Heart right ventricle (tissue), 16 donors: ENCODE measurements around the gene ID2. TPM values are rescaled to one million over a fixed set of nuclear protein-coding genes. Genes with fewer than 3 reads are reported as not detected.

Source experiments
- ATAC-seq, 8 donors: fragments of 200-7000 bp; cut with Tn5 transposase; one replicate each; pipeline ENCODE4 v1.9.1; 2020; ENCODE audit warnings: mild to moderate bottlenecking in 8 of 8, moderate library complexity in 8 of 8, moderate number of reproducible peaks in 1 of 8
- DNase-seq, 2 donors: peaks; one replicate each; pipeline ENCODE4 v3.0.0-alpha.2; 2020
- H3K27ac ChIP-seq, 10 donors: fragments of 200-600 bp; sonication (generic) in 2 of 10; one replicate each; pipeline versions ENCODE4 v1.5.0 to v1.8.0; 2020 to 2022; ENCODE audit warnings: mild to moderate bottlenecking in 3 of 10
- H3K27me3 ChIP-seq, 7 donors: fragments of 200-600 bp; one replicate each; pipeline ENCODE4 v1.8.0; 2021 to 2022; ENCODE audit warnings: mild to moderate bottlenecking in 2 of 7
- H3K36me3 ChIP-seq, 9 donors: fragments of 200-600 bp; sonication (generic) in 1 of 9; one replicate each; pipeline versions ENCODE4 v1.5.0 to v1.8.0; 2020 to 2022; ENCODE audit warnings: mild to moderate bottlenecking in 2 of 9
- H3K4me1 ChIP-seq, 9 donors: fragments of 200-600 bp; sonication (generic) in 1 of 9; one replicate each; pipeline versions ENCODE4 v1.5.0 to v1.8.0; 2020 to 2022; ENCODE audit warnings: mild to moderate bottlenecking in 4 of 9
- H3K4me3 ChIP-seq, 10 donors: fragments of 200-600 bp; sonication (generic) in 2 of 10; one replicate each; pipeline versions ENCODE4 v1.5.0 to v1.8.0; 2020 to 2022; ENCODE audit warnings: mild to moderate bottlenecking in 7 of 10, moderate library complexity in 2 of 10
- H3K9me3 ChIP-seq, 11 donors: fragments of 200-600 bp in 10 of 11; sonication (generic) in 2 of 11; one replicate each; pipeline versions ENCODE4 v1.5.0 to v1.8.0; 2013 to 2022; ENCODE audit warnings: mild to moderate bottlenecking in 2 of 11, control low read depth in 1 of 11, moderate library complexity in 1 of 11
- CTCF ChIP-seq, 9 donors: fragments of 200-600 bp; sonication (generic) in 2 of 9; IDR thresholded peaks; one replicate each; pipeline versions ENCODE4 v1.5.0 to v1.8.0; 2021 to 2022; ENCODE audit warnings: antibody characterized with exemption in 9 of 9, mild to moderate bottlenecking in 5 of 9, moderate library complexity in 1 of 9
- WGBS, 2 donors: extraction: QIAGEN DNeasy Blood & Tissue Kit; methylation state at CpG; one replicate each; pipeline ENCODE4 v1.1.7; 2013; ENCODE audit warnings: inconsistent platforms in 1 of 2; 5-methylcytosine and 5-hydroxymethylcytosine counted together
- intact Hi-C, 10 donors: fragments of 100-400 bp; cut with DNase I; formaldehyde crosslinking; loops; one replicate each; pipeline versions ENCODE4 v1.11.1 to v1.14.2; 2022
- polyA plus RNA-seq, 2 donors: library from polyadenylated mRNA; stranded (reverse); fragments of 200-250 nt; gene quantifications; one replicate each; pipeline ENCODE4 v1.2.3, GENCODE V29; 2013
- total RNA-seq, 10 donors: library from RNA; stranded (reverse); fragmentation: NEBNext Ultra II Directional in 3 of 10; extraction: Animal tissue kit (Norgen Biotek cat#: 25700) in 3 of 10; gene quantifications; one replicate each; pipeline versions ENCODE4 v1.2.1 to v1.2.4, GENCODE V29; 2021 to 2023
- donor health status: Arrhythmogenic right ventricular cardiomyopathy.
- donor health status: ischemic (EF 13 %, LVEDD 7.1; RV severe dilation, severe dysfunction).
- donor health status: healthy with polysubstance abuse.
- donor health status: DM: no; HTN: yes; CAD: no.
- donor health status: DM: no; HTN: no; CAD: no.
- donor health status: ischemic (EF 25% LVEDD 6.9; RV normal size, moderate dysfunction).
- donor health status: ischemic (EF 25% LVEDD 5.7; RV mildly dilated, moderate dysfunction).
- donor health status: healthy.
- donor health status: DM: yes; HTN: yes; CAD: no.
- donor health status: Ischemic cardiomyopathy.
- donor health status: ischemic (EF 35%, LVEDD 5.7; RV mildly dilated, moderate dysfunction).
- donor health status: nonischemic (EF 11% LVEDD 7.7; RV severe dilation, severe dysfunction).
- donor health status: DM: yes; HTN: yes; CAD: no.
- donor health status: PGD.
- donor health status: ischemic (EF 29% LVEDD 5.4; RV normal size, mild dysfunction).
- donor health status: nonischemic (EF 23%, LVEDD 6.1; RV moderate dilation, normal function).

Gene ID2
- total and polyA plus RNA-seq, 12 donors: 20.8 to 113 (median 28.5) TPM

- H3K4me3 ChIP-seq: peak overlapping the region; percentile 31 to 73 (median 68)
- peaks cover 0 to 61% (median 49%) of the 10 kb centered on the region in 9 donors for H3K4me1 ChIP-seq
- intact Hi-C loops: loop anchor here in 9 of 10 donors (5.0 to 10.0 kb wide), 23 partner anchors 95 to 1585 kb away; no protein-coding TSS in a partner anchor
- peak overlapping the region; percentile 93 to 100 (median 99) for H3K27ac ChIP-seq
- no peak for TF ChIP-seq CTCF (IDR thresholded peaks at IDR 0.05)
- ATAC-seq (peak in 3 of 8 donors; percentile 1 to 12 (median 7)), DNase-seq (peak; percentile 49 to 66)
- H3K27me3 ChIP-seq: peaks cover 0 to 27% (median 0%) of the 10 kb centered on the region in 7 donors
- peaks cover 0 to 7% (median 0%) of the 10 kb centered on the region in 9 donors for H3K36me3 ChIP-seq
- H3K9me3 ChIP-seq: peaks cover 0 to 4% (median 0%) of the 10 kb centered on the region in 11 donors
- WGBS, 2 donors: 5 to 12% methylated on average over 19 of the region's 19 CpGs
Observed at GRCh38 chr2:8679827-8680731, 1.8 kb upstream of the ID2 start.

- H3K36me3 ChIP-seq: peaks cover 0 to 7% (median 0%) of the 10 kb centered on the region in 9 donors
- TF ChIP-seq CTCF (IDR thresholded peaks at IDR 0.05): no peak
- intact Hi-C loops: loop anchor here in 9 of 10 donors (5.0 to 10.0 kb wide), 16 partner anchors 136 to 1586 kb away; no protein-coding TSS in a partner anchor
- H3K4me1 ChIP-seq: peaks cover 0 to 62% (median 41%) of the 10 kb centered on the region in 9 donors
- peak overlapping the region; percentile 93 to 100 (median 99) for H3K27ac ChIP-seq
- peak overlapping the region; percentile 31 to 73 (median 66) for H3K4me3 ChIP-seq
- ATAC-seq (no peak), DNase-seq (peak; percentile 48 to 59)
- no peaks in the 10 kb centered on the region for H3K9me3 ChIP-seq
- WGBS, 2 donors: 1 to 2% methylated on average over 29 to 30 of the region's 30 CpGs
- peaks cover 0 to 22% (median 0%) of the 10 kb centered on the region in 7 donors for H3K27me3 ChIP-seq
Observed at GRCh38 chr2:8680822-8681760, 765 bp upstream of the ID2 start.

- TF ChIP-seq CTCF (IDR thresholded peaks at IDR 0.05): no peak
- Histone ChIP-seq H3K27me3 (peaks cover 0 to 3% (median 0%) of the 10 kb centered on the region in 7 donors), H3K27ac (peak overlapping the region; percentile 64 to 89 (median 82)), H3K9me3 (no peaks in the 10 kb centered on the region), H3K4me1 (peaks cover 0 to 44% (median 22%) of the 10 kb centered on the region in 9 donors), H3K36me3 (peaks cover 0 to 7% (median 0%) of the 10 kb centered on the region in 9 donors), H3K4me3 (peak overlapping the region; percentile 67 to 96 (median 80))
- no peak for DNase-seq
- intact Hi-C loops: loop anchor here in 9 of 10 donors (5.0 to 10.0 kb wide), 16 partner anchors 138 to 1588 kb away; no protein-coding TSS in a partner anchor
- ATAC-seq: no peak
- WGBS, 2 donors: 4 to 6% methylated on average over 30 of the region's 30 CpGs
Observed at GRCh38 chr2:8682719-8683667, 1.1 kb downstream of the ID2 start.
